ENCODE data around the gene TBC1D5. TPM values are rescaled to one million over a fixed set of nuclear protein-coding genes. Genes with fewer than 3 reads are reported as not detected.
"Not testable (repeated sequence)": the region's sequence is repeated elsewhere in the genome, so short reads cannot be mapped to it uniquely, and the experiment has no call there.

Gene TBC1D5
- total and polyA plus RNA-seq, 8 donors: 47.4 to 74.8 (median 55.3) TPM

DNA sequence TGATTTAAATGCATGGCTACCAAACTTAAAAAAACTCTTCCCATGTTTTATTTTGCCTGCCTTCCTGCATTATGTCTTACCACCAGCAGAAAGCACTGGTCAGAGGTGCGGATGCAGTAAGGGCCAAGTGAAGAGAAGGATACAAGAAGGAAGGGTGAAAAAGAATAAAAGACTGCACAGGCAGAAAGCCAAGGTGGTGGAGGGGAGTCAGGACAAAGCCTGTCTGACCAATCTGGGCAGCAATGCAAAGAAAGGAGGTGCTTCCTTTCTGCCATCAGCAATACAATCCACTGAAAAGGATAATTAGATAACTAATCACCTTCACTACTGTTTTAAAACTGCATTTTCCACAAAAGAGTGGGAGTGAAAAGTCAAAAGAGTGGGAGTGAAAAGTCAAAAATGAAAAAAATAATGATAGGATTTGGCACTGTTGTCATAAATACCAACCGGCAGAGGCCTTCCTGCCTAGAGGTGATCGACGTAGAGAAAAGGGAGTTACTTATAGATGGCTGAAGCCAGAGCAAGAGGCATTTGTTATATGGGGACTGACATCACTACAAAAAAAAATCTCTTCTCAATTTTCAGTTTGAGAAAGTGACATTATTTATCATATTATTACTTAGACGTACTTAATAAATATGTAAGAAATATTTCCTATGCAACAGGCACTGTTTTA lies 385.3 kb downstream of the TBC1D5 start:
- TF ChIP-seq, protein P1, sequence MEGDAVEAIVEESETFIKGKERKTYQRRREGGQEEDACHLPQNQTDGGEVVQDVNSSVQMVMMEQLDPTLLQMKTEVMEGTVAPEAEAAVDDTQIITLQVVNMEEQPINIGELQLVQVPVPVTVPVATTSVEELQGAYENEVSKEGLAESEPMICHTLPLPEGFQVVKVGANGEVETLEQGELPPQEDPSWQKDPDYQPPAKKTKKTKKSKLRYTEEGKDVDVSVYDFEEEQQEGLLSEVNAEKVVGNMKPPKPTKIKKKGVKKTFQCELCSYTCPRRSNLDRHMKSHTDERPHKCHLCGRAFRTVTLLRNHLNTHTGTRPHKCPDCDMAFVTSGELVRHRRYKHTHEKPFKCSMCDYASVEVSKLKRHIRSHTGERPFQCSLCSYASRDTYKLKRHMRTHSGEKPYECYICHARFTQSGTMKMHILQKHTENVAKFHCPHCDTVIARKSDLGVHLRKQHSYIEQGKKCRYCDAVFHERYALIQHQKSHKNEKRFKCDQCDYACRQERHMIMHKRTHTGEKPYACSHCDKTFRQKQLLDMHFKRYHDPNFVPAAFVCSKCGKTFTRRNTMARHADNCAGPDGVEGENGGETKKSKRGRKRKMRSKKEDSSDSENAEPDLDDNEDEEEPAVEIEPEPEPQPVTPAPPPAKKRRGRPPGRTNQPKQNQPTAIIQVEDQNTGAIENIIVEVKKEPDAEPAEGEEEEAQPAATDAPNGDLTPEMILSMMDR (IDR thresholded peaks at IDR 0.05): no peak
- Histone ChIP-seq H3K9me3 (no peaks in the 10 kb centered on the region), H3K27me3 (no peaks in the 10 kb centered on the region), H3K4me3 (no peak overlapping the region), H3K27ac (no peak overlapping the region), H3K36me3 (no peaks in the 10 kb centered on the region), H3K4me1 (no peaks in the 10 kb centered on the region)
- no peak for DNase-seq
- intact Hi-C loops (cut with DNase I): no loop called here
- ATAC-seq: no peak

DNA sequence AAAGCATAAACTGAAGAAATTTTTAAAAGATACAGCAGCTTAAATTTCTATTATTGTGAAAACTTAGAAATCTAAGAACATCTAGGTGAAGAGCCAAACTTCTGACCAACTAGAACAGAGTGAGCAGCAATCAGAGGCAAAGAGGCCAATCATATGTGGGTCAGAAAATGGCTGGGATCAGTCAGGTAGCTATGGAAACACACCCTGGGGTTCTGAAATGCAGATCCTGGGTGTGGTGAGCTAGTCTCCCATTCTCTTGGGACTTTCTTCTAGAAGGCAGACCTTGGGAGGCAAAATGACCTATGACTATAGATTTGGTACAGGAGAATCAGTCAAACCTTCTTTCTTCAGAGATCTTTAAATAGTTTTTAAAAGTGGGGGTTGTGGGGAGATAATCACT lies 385.8 kb downstream of the TBC1D5 start:
- H3K4me1 ChIP-seq: no peaks in the 10 kb centered on the region
- TF ChIP-seq, protein P1 (IDR thresholded peaks at IDR 0.05): no peak
- intact Hi-C loops (cut with DNase I): no loop called here
- DNase-seq (no peak), ATAC-seq (no peak)
- no peaks in the 10 kb centered on the region for H3K36me3 ChIP-seq
- no peak overlapping the region for H3K27ac ChIP-seq
- no peaks in the 10 kb centered on the region for H3K9me3 ChIP-seq
- H3K4me3 ChIP-seq: no peak overlapping the region
- H3K27me3 ChIP-seq: no peaks in the 10 kb centered on the region

DNA sequence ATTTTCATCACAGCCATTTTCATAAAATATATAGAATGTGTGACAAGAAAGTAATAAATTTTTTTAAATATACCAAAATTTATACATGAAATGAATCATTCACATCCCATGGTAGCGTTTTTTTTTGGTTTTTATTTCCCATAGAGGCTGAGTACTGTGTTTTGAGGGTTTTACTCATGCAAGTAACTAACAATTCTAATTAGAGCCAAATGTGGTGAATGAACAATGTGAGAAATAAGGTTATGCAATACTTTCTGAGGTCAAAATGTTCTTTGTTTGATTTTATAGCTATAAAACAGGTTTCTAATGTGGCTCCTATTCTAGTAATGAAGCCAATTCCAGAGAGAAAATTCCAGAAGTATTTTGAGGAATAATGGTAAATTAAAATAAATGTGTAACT lies 386.8 kb downstream of the TBC1D5 start:
- Histone ChIP-seq H3K9me3 (no peaks in the 10 kb centered on the region), H3K27ac (no peak overlapping the region), H3K36me3 (no peaks in the 10 kb centered on the region), H3K4me1 (no peaks in the 10 kb centered on the region), H3K27me3 (no peaks in the 10 kb centered on the region), H3K4me3 (no peak overlapping the region)
- TF ChIP-seq, protein P1 (IDR thresholded peaks at IDR 0.05): no peak
- ATAC-seq: no peak
- DNase-seq: no peak
- intact Hi-C loops (cut with DNase I): no loop called here

DNA sequence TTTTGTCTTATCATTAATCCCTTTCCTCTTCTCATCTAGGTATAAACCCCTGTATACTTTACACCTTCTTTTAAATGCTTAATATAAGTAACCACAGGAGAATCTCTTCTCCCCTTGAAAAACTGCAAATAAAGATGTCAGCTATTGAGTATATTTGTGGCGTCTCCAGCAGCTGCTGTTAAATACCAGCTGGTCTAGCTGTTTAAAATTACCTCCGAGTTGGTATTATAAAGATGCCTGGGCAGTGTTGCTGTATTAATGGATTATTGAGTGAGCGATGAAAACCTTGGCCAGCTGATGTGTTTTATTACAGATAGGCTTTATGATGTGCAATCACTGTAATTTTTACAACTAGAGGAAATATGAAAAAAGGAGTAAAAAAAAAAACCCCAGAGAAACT lies 388.1 kb downstream of the TBC1D5 start:
- ATAC-seq (no peak), DNase-seq (no peak)
- H3K4me1 ChIP-seq: no peaks in the 10 kb centered on the region
- no peaks in the 10 kb centered on the region for H3K36me3 ChIP-seq
- no peak overlapping the region for H3K27ac ChIP-seq
- TF ChIP-seq, protein P1 (IDR thresholded peaks at IDR 0.05): no peak
- H3K9me3 ChIP-seq: no peaks in the 10 kb centered on the region
- no peaks in the 10 kb centered on the region for H3K27me3 ChIP-seq
- H3K4me3 ChIP-seq: no peak overlapping the region
- intact Hi-C loops (cut with DNase I): no loop called here

DNA sequence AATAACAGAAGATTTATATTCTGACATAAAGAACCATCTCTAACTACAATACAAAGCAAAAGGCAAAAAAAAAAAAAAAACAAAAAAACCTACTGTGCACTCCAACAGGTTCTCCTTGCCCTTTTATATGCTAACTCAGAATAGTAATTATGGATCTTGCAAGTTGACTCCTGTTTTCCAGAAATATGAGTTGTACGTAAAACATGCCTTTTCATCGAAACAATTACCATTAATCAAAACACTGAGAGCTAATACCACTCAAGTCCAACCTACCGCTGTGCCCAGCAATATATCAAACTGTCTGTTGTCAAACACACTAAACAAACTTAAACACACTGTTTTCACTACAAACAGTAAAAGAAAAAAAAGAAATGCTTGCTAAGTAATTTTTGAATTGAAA lies 389.8 kb downstream of the TBC1D5 start:
- Histone ChIP-seq H3K9me3 (no peaks in the 10 kb centered on the region), H3K27ac (no peak overlapping the region), H3K27me3 (no peaks in the 10 kb centered on the region), H3K4me1 (no peaks in the 10 kb centered on the region), H3K4me3 (no peak overlapping the region), H3K36me3 (no peaks in the 10 kb centered on the region)
- no peak for DNase-seq
- intact Hi-C loops (cut with DNase I): no loop called here
- no peak for ATAC-seq
- TF ChIP-seq, protein P1 (IDR thresholded peaks at IDR 0.05): no peak

DNA sequence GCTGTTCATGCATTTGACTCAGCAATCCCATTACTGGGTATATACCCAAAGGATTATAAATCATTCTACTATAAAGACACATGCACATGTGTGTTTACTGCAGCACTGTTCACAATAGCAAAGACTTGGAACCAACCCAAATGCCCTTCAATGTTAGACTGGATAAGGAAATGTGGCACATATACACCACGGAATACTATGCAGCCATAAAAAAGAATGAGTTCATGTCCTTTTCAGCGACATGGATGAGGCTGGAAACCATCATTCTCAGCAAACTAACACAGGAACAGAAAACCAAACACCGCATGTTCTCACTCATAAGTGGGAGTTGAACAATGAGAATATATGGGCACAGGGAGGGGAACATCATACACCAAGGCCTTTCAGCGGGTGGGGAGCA lies 391.2 kb downstream of the TBC1D5 start:
- ATAC-seq; DNase-seq; H3K27me3 ChIP-seq; H3K36me3 ChIP-seq; H3K27ac ChIP-seq; intact Hi-C loops (cut with DNase I); H3K9me3 ChIP-seq; H3K4me1 ChIP-seq; H3K4me3 ChIP-seq: not testable (repeated sequence)
